Breast epithelium (tissue), 3 donors: Measurements from ENCODE around the gene PIK3CB.

ENCODE experiments used
- POLR2A ChIP-seq: fragments of 450-650 bp; IDR thresholded peaks from one replicate; pipeline ENCODE4 v1.6.1; 2016; ENCODE audit warnings: antibody characterized with exemption, mild to moderate bottlenecking, moderate library complexity
- POLR2AphosphoS5 ChIP-seq, 3 donors: sonication (generic); formaldehyde crosslinking; IDR thresholded peaks; one replicate each; pipeline ENCODE4 v1.6.1; 2017; ENCODE audit warnings: antibody characterized with exemption in 3 of 3
- TF ChIP-seq, protein P1 (sequence below), 3 donors: fragments of 450-650 bp; IDR thresholded peaks; one replicate each; pipeline ENCODE4 v1.5.1; 2016 to 2017; ENCODE audit warnings: antibody characterized with exemption in 3 of 3, mild to moderate bottlenecking in 3 of 3, moderate library complexity in 3 of 3

DNA sequence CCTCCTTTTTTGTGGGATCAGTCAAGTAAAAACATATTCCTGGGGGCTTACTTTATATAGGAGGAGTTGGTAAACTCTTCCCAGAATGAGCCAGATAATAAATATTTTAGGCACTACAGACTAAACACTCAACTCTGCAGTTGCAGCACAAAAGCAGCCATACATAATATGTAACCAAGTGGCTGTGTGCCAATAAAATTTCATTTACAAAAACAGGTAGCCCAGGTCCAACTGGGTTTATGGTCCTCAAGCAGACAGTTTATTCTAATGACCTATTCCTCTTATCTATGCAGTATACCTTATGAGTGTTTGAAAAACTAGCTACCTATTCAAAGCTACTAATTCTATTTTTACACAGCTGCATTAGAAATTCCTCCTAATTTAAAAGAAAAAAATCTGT is 164.3 kb downstream of the PIK3CB start:
- TF ChIP-seq, protein P1, sequence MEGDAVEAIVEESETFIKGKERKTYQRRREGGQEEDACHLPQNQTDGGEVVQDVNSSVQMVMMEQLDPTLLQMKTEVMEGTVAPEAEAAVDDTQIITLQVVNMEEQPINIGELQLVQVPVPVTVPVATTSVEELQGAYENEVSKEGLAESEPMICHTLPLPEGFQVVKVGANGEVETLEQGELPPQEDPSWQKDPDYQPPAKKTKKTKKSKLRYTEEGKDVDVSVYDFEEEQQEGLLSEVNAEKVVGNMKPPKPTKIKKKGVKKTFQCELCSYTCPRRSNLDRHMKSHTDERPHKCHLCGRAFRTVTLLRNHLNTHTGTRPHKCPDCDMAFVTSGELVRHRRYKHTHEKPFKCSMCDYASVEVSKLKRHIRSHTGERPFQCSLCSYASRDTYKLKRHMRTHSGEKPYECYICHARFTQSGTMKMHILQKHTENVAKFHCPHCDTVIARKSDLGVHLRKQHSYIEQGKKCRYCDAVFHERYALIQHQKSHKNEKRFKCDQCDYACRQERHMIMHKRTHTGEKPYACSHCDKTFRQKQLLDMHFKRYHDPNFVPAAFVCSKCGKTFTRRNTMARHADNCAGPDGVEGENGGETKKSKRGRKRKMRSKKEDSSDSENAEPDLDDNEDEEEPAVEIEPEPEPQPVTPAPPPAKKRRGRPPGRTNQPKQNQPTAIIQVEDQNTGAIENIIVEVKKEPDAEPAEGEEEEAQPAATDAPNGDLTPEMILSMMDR (IDR thresholded peaks at IDR 0.05): no peak
- TF ChIP-seq POLR2AphosphoS5 (IDR thresholded peaks at IDR 0.05) (no peak), POLR2A (no peak)
